Parathyroid adenoma (tissue), 2 donors: ENCODE data around the gene AKR1C2.
"Not testable (repeated sequence)": the region's sequence is repeated elsewhere in the genome, so short reads cannot be mapped to it uniquely, and the experiment has no call there.

Source experiments
- H2AFZ ChIP-seq: fragments of 300-600 bp; sonication (generic); one replicate; pipeline ENCODE4 v1.7.0; 2017; ENCODE audit warnings: antibody characterized with exemption, mild to moderate bottlenecking
- H3K27ac ChIP-seq: fragments of 300-600 bp; sonication (generic); one replicate; pipeline ENCODE4 v1.7.0; 2017
- H3K27me3 ChIP-seq: fragments of 300-600 bp; sonication (generic); one replicate; pipeline ENCODE4 v1.7.0; 2017; ENCODE audit warnings: low read length; ENCODE audit not compliant: control insufficient read depth, insufficient read depth
- H3K36me3 ChIP-seq: fragments of 300-600 bp; sonication (generic); one replicate; pipeline ENCODE4 v1.7.0; 2017; ENCODE audit warnings: low read length; ENCODE audit not compliant: control insufficient read depth, insufficient read depth
- H3K4me1 ChIP-seq: fragments of 300-600 bp; sonication (generic); one replicate; pipeline ENCODE4 v1.7.0; 2017; ENCODE audit warnings: control low read depth
- H3K4me2 ChIP-seq: fragments of 300-600 bp; sonication (generic); one replicate; pipeline ENCODE4 v1.7.0; 2017; ENCODE audit warnings: low read length
- H3K4me3 ChIP-seq: fragments of 300-600 bp; sonication (generic); one replicate; pipeline ENCODE4 v1.7.0; 2017; ENCODE audit warnings: low read depth, low read length
- H3K79me2 ChIP-seq: fragments of 300-600 bp; sonication (generic); one replicate; pipeline ENCODE4 v1.7.0; 2017; ENCODE audit warnings: control low read depth
- H3K9ac ChIP-seq: fragments of 300-600 bp; sonication (generic); one replicate; pipeline ENCODE4 v1.7.0; 2017; ENCODE audit warnings: mild to moderate bottlenecking
- H3K9me3 ChIP-seq: fragments of 300-600 bp; sonication (generic); one replicate; pipeline ENCODE4 v1.7.0; 2017; ENCODE audit warnings: low read length; ENCODE audit not compliant: control insufficient read depth
- donor health status: primary hyperparathyroidism.

The AKR1C2 gene

GRCh38 chr10:4970362-4970761 lies 33.3 kb downstream of the AKR1C2 start:
- not testable (repeated sequence) for H3K9me3 ChIP-seq

GRCh38 chr10:4969289-4969688 lies 34.4 kb downstream of the AKR1C2 start:
- H3K36me3 ChIP-seq, H3K4me2 ChIP-seq, H3K4me1 ChIP-seq, H3K27me3 ChIP-seq, H3K4me3 ChIP-seq, H3K9me3 ChIP-seq, H3K27ac ChIP-seq, H2AFZ ChIP-seq, H3K9ac ChIP-seq, H3K79me2 ChIP-seq: not testable (repeated sequence)

More at GRCh38 chr10:4970362-4970761, 33.3 kb downstream of the AKR1C2 start:
- H3K4me2 ChIP-seq, H2AFZ ChIP-seq, H3K9ac ChIP-seq, H3K27me3 ChIP-seq, H3K4me3 ChIP-seq, H3K36me3 ChIP-seq, H3K27ac ChIP-seq, H3K79me2 ChIP-seq, H3K4me1 ChIP-seq: not testable (repeated sequence)

GRCh38 chr10:4967189-4967588 lies 36.5 kb downstream of the AKR1C2 start:
- not testable (repeated sequence) for H3K79me2 ChIP-seq, H3K9ac ChIP-seq, H3K9me3 ChIP-seq, H3K36me3 ChIP-seq, H3K4me2 ChIP-seq, H3K4me3 ChIP-seq, H2AFZ ChIP-seq, H3K27ac ChIP-seq, H3K4me1 ChIP-seq, H3K27me3 ChIP-seq

GRCh38 chr10:4965763-4966162 lies 37.9 kb downstream of the AKR1C2 start:
- not testable (repeated sequence) for H3K4me3 ChIP-seq, H3K27ac ChIP-seq

GRCh38 chr10:4963815-4964154 lies 39.9 kb downstream of the AKR1C2 start:
- not testable (repeated sequence) for H3K4me2 ChIP-seq, H3K27ac ChIP-seq, H3K79me2 ChIP-seq, H3K9me3 ChIP-seq, H3K36me3 ChIP-seq, H3K4me1 ChIP-seq, H2AFZ ChIP-seq, H3K27me3 ChIP-seq, H3K9ac ChIP-seq, H3K4me3 ChIP-seq

More at GRCh38 chr10:4965763-4966162, 37.9 kb downstream of the AKR1C2 start:
- H3K4me2 ChIP-seq, H3K27me3 ChIP-seq, H3K9me3 ChIP-seq, H3K4me1 ChIP-seq, H3K36me3 ChIP-seq, H2AFZ ChIP-seq, H3K79me2 ChIP-seq, H3K9ac ChIP-seq: not testable (repeated sequence)

GRCh38 chr10:4962876-4963814 lies 40.5 kb downstream of the AKR1C2 start, which contains the start of gene AKR1C1:
TSS of gene AKR1C1 (plus strand) at chr10:4963415. CDS start at chr10:4963445, 30 bp downstream.
- H3K79me2 ChIP-seq, H3K36me3 ChIP-seq, H2AFZ ChIP-seq, H3K9ac ChIP-seq, H3K27me3 ChIP-seq, H3K9me3 ChIP-seq, H3K4me3 ChIP-seq, H3K4me1 ChIP-seq, H3K27ac ChIP-seq, H3K4me2 ChIP-seq: not testable (repeated sequence)

GRCh38 chr10:4962308-4962707 lies 41.3 kb downstream of the AKR1C2 start:
- H3K4me3 ChIP-seq, H3K36me3 ChIP-seq, H3K4me1 ChIP-seq, H3K27ac ChIP-seq, H3K4me2 ChIP-seq, H3K9me3 ChIP-seq, H3K79me2 ChIP-seq, H2AFZ ChIP-seq, H3K9ac ChIP-seq, H3K27me3 ChIP-seq: not testable (repeated sequence)

- H3K27me3 ChIP-seq, H3K4me3 ChIP-seq: not testable (repeated sequence)
These were observed 42.1 kb downstream of the AKR1C2 start for GRCh38 chr10:4961558-4961957.

GRCh38 chr10:4956955-4957645 lies 46.6 kb downstream of the AKR1C2 start:
- not testable (repeated sequence) for H3K27me3 ChIP-seq, H3K79me2 ChIP-seq, H3K4me3 ChIP-seq, H3K36me3 ChIP-seq, H3K4me2 ChIP-seq, H3K27ac ChIP-seq, H3K4me1 ChIP-seq, H3K9me3 ChIP-seq, H3K9ac ChIP-seq, H2AFZ ChIP-seq

More at GRCh38 chr10:4961558-4961957, 42.1 kb downstream of the AKR1C2 start:
- H2AFZ ChIP-seq, H3K4me2 ChIP-seq, H3K4me1 ChIP-seq, H3K79me2 ChIP-seq, H3K36me3 ChIP-seq, H3K27ac ChIP-seq, H3K9ac ChIP-seq, H3K9me3 ChIP-seq: not testable (repeated sequence)

- not testable (repeated sequence) for H3K27me3 ChIP-seq, H3K4me1 ChIP-seq, H3K4me3 ChIP-seq, H3K36me3 ChIP-seq, H3K9ac ChIP-seq, H3K27ac ChIP-seq, H3K4me2 ChIP-seq, H2AFZ ChIP-seq, H3K9me3 ChIP-seq, H3K79me2 ChIP-seq
These were observed 47.6 kb downstream of the AKR1C2 start for GRCh38 chr10:4956088-4956487.
